ENCODE measurements around the gene KRT16.
"Not testable (repeated sequence)": the region's sequence is repeated elsewhere in the genome, so short reads cannot be mapped to it uniquely, and the experiment has no call there.

Gene KRT16

DNA sequence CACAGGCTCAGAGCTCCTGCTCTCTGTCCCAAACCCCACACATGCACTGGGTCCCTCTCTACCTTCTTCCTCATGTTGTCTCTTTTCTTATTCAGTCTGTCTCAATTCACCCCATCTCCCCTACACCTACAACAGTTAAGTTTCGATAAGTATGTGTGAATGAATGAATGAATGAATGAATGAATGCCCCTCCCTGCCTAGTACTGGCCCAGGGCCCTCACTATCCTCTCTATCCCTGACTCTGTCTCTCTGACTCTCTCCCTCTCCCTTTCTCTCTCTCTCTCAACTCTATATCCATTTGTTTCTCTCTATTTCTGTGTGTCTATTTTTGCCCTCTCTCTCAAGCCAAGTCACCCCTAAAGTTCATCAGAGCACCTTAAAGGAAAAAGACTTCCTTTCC lies 34.0 kb downstream of the KRT16 start:
- Mint-ChIP-seq H3K27me3 (peaks cover 56% of the 10 kb centered on the region), H3K4me1 (ENCODE audit: low read depth) (no peaks in the 10 kb centered on the region), H3K9me3 (no peaks in the 10 kb centered on the region), H3K36me3 (ENCODE audit: low read depth) (no peaks in the 10 kb centered on the region), H3K4me3 (no peak overlapping the region), H3K27ac (no peak overlapping the region)

DNA sequence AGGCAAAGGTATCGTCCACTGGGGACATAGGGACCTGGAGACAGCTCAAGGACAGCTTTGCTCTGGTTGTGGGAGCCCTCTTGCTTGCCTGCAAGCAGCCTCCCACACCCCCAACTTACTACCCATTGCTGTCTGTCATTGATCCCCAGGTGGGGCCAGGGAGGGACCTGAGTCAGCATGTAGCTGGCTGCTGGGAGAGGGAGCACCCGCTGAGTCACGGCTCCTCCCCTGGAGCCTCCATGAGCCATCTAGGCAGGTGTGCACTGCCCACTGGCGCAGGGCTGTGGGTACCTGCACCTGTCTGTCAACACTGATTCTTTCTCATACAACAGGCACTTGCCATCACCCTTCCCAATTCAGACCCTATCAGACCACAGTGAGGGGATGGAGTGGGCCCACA lies 35.8 kb downstream of the KRT16 start:
- not testable (repeated sequence) for H3K4me1 Mint-ChIP-seq (ENCODE audit: low read depth); H3K36me3 Mint-ChIP-seq (ENCODE audit: low read depth); H3K27ac Mint-ChIP-seq; H3K4me3 Mint-ChIP-seq; H3K9me3 Mint-ChIP-seq
- peaks cover 58% of the 10 kb centered on the region for H3K27me3 Mint-ChIP-seq

GRCh38 chr17:41575336-41575735 lies 37.2 kb downstream of the KRT16 start:
- Mint-ChIP-seq H3K36me3 (ENCODE audit: low read depth) (no peaks in the 10 kb centered on the region), H3K4me3 (no peak overlapping the region), H3K27me3 (peaks cover 52% of the 10 kb centered on the region), H3K27ac (no peak overlapping the region), H3K9me3 (no peaks in the 10 kb centered on the region), H3K4me1 (ENCODE audit: low read depth) (no peaks in the 10 kb centered on the region)

- Mint-ChIP-seq H3K9me3 (peaks cover 9% of the 10 kb centered on the region), H3K4me1 (ENCODE audit: low read depth) (peaks cover 9% of the 10 kb centered on the region), H3K27ac (no peak within 1 kb of the TSS), H3K36me3 (ENCODE audit: low read depth) (no peaks in the 10 kb centered on the region), H3K27me3 (peaks cover 31% of the 10 kb centered on the region), H3K4me3 (no peak within 1 kb of the TSS)
These were observed 40.8 kb downstream of the KRT16 start, which contains the start of gene KRT9 for GRCh38 chr17:41571561-41572434. Gene KRT9, minus strand, starts transcription at chr17:41572059. Its CDS starts 67 bp downstream, at chr17:41571992.

DNA sequence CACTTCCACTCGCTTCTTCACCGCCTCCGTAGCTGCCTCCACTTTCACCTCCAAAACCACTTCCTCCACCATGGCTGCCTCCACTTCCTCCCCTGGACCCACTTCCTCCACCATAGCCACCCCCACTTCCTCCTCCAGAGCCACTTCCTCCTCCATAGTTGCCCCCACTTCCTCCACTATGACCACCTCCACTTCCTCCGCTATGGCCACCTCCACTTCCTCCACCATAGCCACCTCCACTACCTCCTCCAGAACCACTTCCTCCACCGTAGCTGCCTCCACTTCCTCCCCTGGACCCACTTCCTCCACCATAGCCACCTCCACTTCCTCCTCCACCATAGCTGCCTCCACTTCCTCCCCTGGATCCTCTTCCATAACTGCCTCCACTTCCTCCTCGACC lies 45.2 kb downstream of the KRT16 start:
- no peaks in the 10 kb centered on the region for H3K36me3 Mint-ChIP-seq (ENCODE audit: low read depth)
- peaks cover 27% of the 10 kb centered on the region for H3K27me3 Mint-ChIP-seq
- peaks cover 10% of the 10 kb centered on the region for H3K9me3 Mint-ChIP-seq
- no peak overlapping the region for H3K4me3 Mint-ChIP-seq
- H3K27ac Mint-ChIP-seq: peak overlapping the region; percentile 71
- peaks cover 9% of the 10 kb centered on the region for H3K4me1 Mint-ChIP-seq (ENCODE audit: low read depth)

- no peak overlapping the region for H3K27ac Mint-ChIP-seq
- H3K4me3 Mint-ChIP-seq: no peak overlapping the region
- peaks cover 37% of the 10 kb centered on the region for H3K27me3 Mint-ChIP-seq
- peaks cover 9% of the 10 kb centered on the region for H3K4me1 Mint-ChIP-seq (ENCODE audit: low read depth)
- H3K36me3 Mint-ChIP-seq (ENCODE audit: low read depth): no peaks in the 10 kb centered on the region
- H3K9me3 Mint-ChIP-seq: peaks cover 10% of the 10 kb centered on the region
These were observed 47.2 kb downstream of the KRT16 start for GRCh38 chr17:41565338-41565737.

DNA sequence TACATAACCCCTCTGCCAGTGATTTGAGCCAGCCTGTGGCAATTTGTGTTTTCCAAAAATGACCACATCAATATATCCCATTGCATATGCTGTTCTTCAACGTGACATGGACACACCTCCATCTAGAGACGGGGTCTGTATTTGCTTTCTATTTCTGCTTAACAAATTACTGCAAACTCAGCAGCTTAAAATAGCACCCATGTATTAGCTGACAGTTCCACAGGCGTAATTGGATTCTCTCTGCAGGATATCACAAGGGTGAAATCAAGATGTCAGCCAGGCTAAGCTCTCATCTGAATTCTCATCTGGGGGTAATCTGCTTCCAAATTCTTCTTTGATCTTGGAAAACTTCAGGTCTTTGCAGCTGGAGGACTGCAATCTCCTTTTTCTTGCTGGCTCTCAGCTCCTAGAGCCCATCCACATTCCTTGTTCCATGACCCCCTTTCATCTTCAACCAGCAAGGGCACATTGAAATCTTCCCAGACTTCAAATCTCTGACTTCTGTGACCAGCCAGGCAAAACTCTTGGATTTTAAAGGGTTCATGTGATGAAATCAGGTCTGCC lies 48.9 kb downstream of the KRT16 start:
- H3K27ac Mint-ChIP-seq: no peak overlapping the region
- no peaks in the 10 kb centered on the region for H3K36me3 Mint-ChIP-seq (ENCODE audit: low read depth)
- H3K4me3 Mint-ChIP-seq: no peak overlapping the region
- H3K27me3 Mint-ChIP-seq: peaks cover 43% of the 10 kb centered on the region
- H3K9me3 Mint-ChIP-seq: peaks cover 10% of the 10 kb centered on the region
- peaks cover 9% of the 10 kb centered on the region for H3K4me1 Mint-ChIP-seq (ENCODE audit: low read depth)

DNA sequence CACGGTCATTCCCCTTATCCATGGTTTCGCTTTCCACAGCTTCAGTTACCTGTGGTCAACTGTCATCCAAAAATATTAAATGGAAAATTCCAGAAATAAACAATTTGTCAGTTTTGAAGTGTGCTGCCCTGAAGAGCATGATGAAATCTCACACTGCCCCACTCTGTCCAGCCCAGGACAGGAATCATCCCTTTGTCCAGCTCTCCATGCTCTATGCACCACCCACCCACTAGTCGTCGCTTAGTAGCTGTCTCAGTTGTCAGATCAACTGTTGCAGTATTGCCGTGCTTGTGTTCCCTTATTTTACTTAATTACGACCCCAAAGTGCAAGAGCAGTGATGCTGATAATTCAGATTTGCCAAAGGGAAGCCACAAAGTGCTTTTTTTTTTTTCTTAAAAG lies 51.0 kb downstream of the KRT16 start:
- Mint-ChIP-seq H3K27me3 (peaks cover 59% of the 10 kb centered on the region), H3K9me3 (no peaks in the 10 kb centered on the region), H3K4me3 (no peak overlapping the region), H3K27ac (no peak overlapping the region), H3K36me3 (ENCODE audit: low read depth) (no peaks in the 10 kb centered on the region), H3K4me1 (ENCODE audit: low read depth) (no peaks in the 10 kb centered on the region)
